Endothelial cell of umbilical vein (primary cell): ENCODE data around the gene TARS1.

Experiments used
- EZH2 ChIP-seq: IDR thresholded peaks from 2 replicates; pipeline ENCODE4 v1.6.1; 2012; ENCODE audit warnings: borderline replicate concordance, low read depth, mild to moderate bottlenecking, moderate library complexity, low read length, inconsistent platforms; ENCODE audit not compliant: severe bottlenecking
- FOS ChIP-seq: IDR thresholded peaks from 2 replicates; pipeline ENCODE4 v1.6.1; 2011; ENCODE audit warnings: mild to moderate bottlenecking, low read length, moderate library complexity, borderline replicate concordance; ENCODE audit not compliant: insufficient read depth
- GATA2 ChIP-seq: IDR thresholded peaks from 2 replicates; pipeline ENCODE4 v1.7.0; 2011; ENCODE audit warnings: low read depth, mild to moderate bottlenecking, moderate library complexity, mixed read lengths, low read length; ENCODE audit not compliant: insufficient read length, insufficient read depth
- JUN ChIP-seq: IDR thresholded peaks from 2 replicates; pipeline ENCODE4 v1.6.1; 2011; ENCODE audit warnings: borderline replicate concordance, low read depth; ENCODE audit not compliant: insufficient read length, insufficient read depth
- MYC ChIP-seq: IDR thresholded peaks from one replicate; pipeline ENCODE4 v1.6.1; 2011; ENCODE audit warnings: mild to moderate bottlenecking, low read depth, low read length
- POLR2A ChIP-seq: IDR thresholded peaks from 2 replicates; pipeline ENCODE4 v1.6.1; 2012; ENCODE audit warnings: low read depth, mild to moderate bottlenecking, control low read depth, low read length
- POLR2AphosphoS5 ChIP-seq: IDR thresholded peaks from 2 replicates; pipeline ENCODE4 v1.6.1; 2012; ENCODE audit warnings: low read depth, mild to moderate bottlenecking, control low read depth, low read length, moderate library complexity; ENCODE audit not compliant: insufficient read depth
- TF ChIP-seq, protein P1 (sequence below), 2 donors: IDR thresholded peaks; 1 replicate in 1 of 2; 2 replicates in 1 of 2; pipeline ENCODE4 v1.5.1; 2011; ENCODE audit warnings: low read length in 2 of 2, mild to moderate bottlenecking in 2 of 2, moderate library complexity in 2 of 2, control low read depth in 1 of 2, inconsistent platforms in 1 of 2, low read depth in 1 of 2; ENCODE audit not compliant: insufficient read depth in 1 of 2; ENCODE audit errors: extremely low read depth in 1 of 2
- TF ChIP-seq, protein P2 (sequence below): IDR thresholded peaks from 2 replicates; pipeline ENCODE4 v1.6.1; 2011; ENCODE audit not compliant: insufficient read depth, insufficient read length

DNA sequence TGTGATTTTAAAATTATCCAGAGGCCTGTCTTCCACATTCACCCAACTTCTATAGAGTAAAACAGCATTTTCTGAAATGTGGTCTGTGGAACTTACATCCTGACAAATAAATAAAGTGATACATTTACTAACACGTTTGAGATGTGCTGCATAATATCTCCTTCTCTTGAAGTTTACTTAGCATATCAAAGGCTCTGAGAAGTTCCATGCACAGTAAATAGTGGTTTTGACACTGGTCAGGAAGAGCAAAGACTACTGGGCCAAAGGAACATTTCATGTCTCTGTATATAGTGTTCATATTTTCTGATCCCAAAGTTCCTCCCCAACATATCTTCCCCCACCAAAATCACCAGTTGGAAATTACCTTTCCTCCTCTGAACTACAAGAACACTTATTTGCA is 30.5 kb upstream of the TARS1 start:
- no peak for TF ChIP-seq EZH2
- TF ChIP-seq, protein P1, sequence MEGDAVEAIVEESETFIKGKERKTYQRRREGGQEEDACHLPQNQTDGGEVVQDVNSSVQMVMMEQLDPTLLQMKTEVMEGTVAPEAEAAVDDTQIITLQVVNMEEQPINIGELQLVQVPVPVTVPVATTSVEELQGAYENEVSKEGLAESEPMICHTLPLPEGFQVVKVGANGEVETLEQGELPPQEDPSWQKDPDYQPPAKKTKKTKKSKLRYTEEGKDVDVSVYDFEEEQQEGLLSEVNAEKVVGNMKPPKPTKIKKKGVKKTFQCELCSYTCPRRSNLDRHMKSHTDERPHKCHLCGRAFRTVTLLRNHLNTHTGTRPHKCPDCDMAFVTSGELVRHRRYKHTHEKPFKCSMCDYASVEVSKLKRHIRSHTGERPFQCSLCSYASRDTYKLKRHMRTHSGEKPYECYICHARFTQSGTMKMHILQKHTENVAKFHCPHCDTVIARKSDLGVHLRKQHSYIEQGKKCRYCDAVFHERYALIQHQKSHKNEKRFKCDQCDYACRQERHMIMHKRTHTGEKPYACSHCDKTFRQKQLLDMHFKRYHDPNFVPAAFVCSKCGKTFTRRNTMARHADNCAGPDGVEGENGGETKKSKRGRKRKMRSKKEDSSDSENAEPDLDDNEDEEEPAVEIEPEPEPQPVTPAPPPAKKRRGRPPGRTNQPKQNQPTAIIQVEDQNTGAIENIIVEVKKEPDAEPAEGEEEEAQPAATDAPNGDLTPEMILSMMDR (IDR thresholded peaks at IDR 0.05; ENCODE audit: extremely low read depth in 1 of 2, insufficient read depth in 1 of 2, low read depth in 1 of 2, low read length in 2 of 2) = no peak
- no peak for TF ChIP-seq JUN
- TF ChIP-seq POLR2A = no peak
- TF ChIP-seq, protein P2, sequence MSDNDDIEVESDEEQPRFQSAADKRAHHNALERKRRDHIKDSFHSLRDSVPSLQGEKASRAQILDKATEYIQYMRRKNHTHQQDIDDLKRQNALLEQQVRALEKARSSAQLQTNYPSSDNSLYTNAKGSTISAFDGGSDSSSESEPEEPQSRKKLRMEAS = no peak
- TF ChIP-seq POLR2AphosphoS5 = no peak
- TF ChIP-seq FOS = no peak
- TF ChIP-seq MYC = no peak
- no peak for TF ChIP-seq GATA2
